Esophagus squamous epithelium (tissue), 4 donors: ENCODE data around the gene MKRN1.

Experiments used
- POLR2A ChIP-seq, 4 donors: fragments of 450-650 bp; IDR thresholded peaks; one replicate each; pipeline ENCODE4 v1.6.1; 2017; ENCODE audit warnings: antibody characterized with exemption in 4 of 4, mild to moderate bottlenecking in 4 of 4, moderate library complexity in 3 of 4
- TF ChIP-seq, protein P1 (sequence below), 6 experiments: fragments of 450-650 bp in 4 of 6; fragments of 200-600 bp in 2 of 6; sonication (generic) in 2 of 6; IDR thresholded peaks; one replicate each; pipeline ENCODE4 v1.5.1; 2016 to 2019; ENCODE audit warnings: antibody characterized with exemption in 6 of 6, mild to moderate bottlenecking in 4 of 6, moderate library complexity in 4 of 6

DNA sequence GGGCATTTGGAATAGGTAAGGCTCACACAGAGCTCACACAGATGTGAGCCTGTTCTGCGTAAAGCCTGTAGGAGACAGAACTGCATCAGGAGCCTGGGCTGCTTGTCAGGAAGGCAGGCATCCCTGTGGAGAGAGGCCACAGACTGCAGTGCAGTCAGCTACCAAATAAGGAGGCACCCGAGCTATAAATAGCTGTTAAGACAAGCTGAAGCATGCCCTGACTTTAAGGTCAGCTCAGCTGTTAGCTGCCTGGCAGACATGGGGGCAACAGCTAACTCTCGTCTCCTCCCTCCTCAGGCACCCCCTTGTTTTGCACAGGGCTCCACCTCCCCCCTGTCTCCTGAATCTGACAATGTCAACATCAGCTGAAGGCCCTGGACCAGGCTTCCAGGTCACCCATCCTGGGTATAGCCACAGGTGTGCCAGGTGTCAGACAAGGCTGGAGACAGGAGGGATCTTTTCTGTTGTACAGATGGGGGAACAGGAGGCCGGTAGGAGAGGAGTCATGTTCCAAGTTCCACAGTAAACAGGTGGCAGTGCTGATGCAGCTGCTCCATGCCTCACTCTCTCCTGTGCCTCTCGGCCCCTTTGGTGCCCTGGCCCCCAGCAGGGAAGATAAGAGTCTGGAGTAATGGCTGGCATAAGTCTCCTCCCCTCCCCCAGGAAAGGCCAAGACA, 27.6 kb upstream of the MKRN1 start:
- TF ChIP-seq, protein P1, sequence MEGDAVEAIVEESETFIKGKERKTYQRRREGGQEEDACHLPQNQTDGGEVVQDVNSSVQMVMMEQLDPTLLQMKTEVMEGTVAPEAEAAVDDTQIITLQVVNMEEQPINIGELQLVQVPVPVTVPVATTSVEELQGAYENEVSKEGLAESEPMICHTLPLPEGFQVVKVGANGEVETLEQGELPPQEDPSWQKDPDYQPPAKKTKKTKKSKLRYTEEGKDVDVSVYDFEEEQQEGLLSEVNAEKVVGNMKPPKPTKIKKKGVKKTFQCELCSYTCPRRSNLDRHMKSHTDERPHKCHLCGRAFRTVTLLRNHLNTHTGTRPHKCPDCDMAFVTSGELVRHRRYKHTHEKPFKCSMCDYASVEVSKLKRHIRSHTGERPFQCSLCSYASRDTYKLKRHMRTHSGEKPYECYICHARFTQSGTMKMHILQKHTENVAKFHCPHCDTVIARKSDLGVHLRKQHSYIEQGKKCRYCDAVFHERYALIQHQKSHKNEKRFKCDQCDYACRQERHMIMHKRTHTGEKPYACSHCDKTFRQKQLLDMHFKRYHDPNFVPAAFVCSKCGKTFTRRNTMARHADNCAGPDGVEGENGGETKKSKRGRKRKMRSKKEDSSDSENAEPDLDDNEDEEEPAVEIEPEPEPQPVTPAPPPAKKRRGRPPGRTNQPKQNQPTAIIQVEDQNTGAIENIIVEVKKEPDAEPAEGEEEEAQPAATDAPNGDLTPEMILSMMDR (IDR thresholded peaks at IDR 0.05), result no peak
- no peak for TF ChIP-seq POLR2A (IDR thresholded peaks at IDR 0.05)
